DMS79 treated with DMSO at 0.1 percent for 48 hours (cell line): ENCODE results near the gene SCAMP1.
"Not testable (repeated sequence)": the region's sequence is repeated elsewhere in the genome, so short reads cannot be mapped to it uniquely, and the experiment has no call there.

Experiments used
- DNase-seq: peaks from one replicate; lab custom pipeline; 2025; lab: John Stamatoyannopoulos, UW

SCAMP1 gene

GRCh38 chr5:78360924-78361630 lies 660 bp downstream of the SCAMP1 start:
- DNase-seq: peak; percentile 35

DNA sequence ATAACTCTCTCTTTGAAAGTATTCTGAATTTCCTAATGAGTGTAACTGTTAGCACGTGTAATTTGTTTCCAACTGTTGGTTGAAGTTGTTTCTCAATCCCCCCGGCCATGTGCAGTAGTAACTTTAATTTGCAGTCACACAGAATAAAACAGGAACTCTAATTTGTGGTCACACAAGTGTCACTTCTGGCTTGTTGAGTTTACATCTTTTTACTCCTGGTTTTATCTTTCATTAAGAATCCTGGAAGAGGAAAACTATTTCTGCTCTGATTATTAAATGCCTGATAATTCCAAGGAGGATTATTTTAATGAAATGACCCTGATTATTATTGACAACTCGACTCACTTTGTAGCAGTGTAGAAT lies 1.2 kb downstream of the SCAMP1 start:
- DNase-seq: peak; percentile 35

DNA sequence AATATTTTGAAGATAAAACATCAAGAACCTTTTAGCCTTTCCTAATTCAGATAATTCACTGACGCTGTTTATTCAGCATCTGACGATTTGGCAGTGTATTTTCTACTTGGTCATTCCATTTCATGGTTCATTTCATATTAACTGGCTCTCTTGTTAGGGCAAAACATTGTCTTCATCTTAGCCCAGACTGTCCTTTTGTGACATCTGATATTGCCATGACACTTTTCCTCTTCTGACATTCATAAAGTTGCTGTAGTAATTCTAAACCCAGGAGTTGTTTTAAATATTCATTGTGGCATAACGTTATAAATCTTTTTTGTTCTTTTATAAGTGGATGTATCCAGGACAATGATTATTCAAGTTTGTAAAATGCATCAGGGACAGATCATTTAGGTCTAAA lies 1.8 kb downstream of the SCAMP1 start:
- DNase-seq: no peak

GRCh38 chr5:78364005-78364404 lies 3.6 kb downstream of the SCAMP1 start:
- peak; percentile 15 for DNase-seq

GRCh38 chr5:78367318-78367991 lies 7.0 kb downstream of the SCAMP1 start:
- DNase-seq: peak; percentile 40

DNA sequence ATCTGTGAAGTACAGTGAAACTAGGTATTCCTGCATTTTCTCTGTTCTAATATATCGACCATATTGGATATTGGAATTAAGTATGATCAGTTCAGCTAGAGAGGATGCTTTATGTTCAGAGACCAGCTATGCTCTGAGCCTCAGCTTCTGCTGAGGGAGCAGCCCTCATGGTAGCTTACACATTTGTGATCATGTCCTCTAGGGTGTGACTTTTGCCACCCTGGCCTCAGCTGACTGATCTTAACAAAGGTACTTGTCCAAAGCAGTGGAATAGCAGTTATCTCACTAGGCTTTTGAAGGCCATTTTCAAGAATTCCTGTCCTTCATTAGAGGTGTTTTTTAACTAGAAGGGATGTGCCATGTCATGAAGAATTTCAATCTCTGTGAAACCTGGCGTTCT lies 9.3 kb downstream of the SCAMP1 start:
- DNase-seq: no peak

DNA sequence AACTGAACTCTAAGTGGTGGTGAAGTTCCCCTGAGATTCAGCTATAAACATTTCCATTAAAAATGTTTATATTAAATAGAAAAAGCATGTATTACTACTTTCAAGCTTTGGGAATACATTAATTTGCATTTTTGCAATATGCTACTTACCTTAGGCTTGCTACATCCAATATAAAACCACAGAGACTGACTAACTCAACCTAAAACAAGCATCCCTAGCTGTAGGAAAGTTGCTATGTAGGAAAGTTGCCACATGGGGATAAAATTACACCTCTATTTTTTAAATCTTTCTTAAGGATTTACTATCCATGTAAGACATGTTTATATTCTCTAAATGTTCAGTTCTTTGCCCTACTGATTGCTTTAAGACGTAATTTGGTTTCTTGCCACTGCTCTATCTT lies 12.8 kb downstream of the SCAMP1 start:
- no peak for DNase-seq

GRCh38 chr5:78376315-78376714 lies 15.9 kb downstream of the SCAMP1 start:
- DNase-seq: no peak

- no peak for DNase-seq
These were observed 16.8 kb downstream of the SCAMP1 start for GRCh38 chr5:78377056-78377717.

DNA sequence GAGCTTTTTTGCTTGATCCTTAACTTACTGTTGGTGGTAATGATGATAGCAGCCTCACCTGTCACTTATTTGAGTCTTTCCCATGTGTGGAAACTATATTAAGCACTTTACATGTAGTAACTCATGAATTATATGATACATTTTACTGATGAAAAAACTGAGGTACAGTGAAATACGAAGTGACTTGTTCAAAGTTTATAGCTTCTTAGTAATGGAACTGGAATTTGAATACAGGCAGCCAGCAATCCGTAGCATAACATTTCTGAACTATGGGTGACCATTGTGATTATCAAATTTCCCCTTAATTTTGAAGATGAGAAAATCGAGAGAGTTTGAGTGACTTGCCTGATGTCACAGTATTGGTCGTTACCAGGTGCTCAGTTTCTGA lies 17.3 kb downstream of the SCAMP1 start:
- DNase-seq: no peak

GRCh38 chr5:78387468-78388153 lies 27.2 kb downstream of the SCAMP1 start:
- peak; percentile 14 for DNase-seq

GRCh38 chr5:78391357-78391756 lies 30.9 kb downstream of the SCAMP1 start:
- DNase-seq: not testable (repeated sequence)

DNA sequence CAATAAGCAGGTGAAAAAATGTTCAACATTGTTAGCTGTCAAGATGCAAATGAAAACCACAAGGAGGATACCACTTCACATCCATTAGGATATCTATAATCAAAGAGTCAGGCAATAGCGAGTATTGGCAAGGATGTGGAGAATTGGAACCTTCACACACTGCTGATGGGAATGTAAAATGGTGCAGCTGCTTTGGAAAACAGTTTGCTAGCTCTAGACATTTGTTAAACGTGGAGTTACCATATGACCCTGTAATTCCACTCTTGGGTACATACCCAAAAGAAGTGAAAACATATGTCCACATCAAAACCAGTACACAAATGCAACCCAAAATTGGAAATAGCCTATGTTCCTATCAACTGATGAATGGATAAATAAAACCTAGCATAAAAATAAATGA lies 37.4 kb downstream of the SCAMP1 start:
- no peak for DNase-seq

DNA sequence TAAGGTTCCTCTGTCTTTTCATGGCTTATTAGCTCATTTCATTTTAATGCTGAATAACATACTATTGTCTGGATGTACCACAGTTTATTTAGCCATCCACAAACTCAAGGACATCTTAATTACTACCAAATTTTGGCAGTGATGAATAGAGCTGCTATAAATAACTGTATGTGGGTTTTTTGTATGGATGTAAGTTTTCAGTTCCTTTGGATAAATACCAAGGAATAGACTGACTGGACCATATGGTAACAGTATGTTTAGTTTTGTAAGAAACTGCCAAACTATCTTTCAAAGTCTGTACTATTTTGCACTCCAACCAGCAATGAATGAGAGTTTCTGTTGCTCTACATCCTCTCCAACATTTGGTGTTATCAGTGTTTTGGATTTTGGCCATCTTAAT lies 38.7 kb downstream of the SCAMP1 start:
- no peak for DNase-seq

- no peak for DNase-seq
These were observed 44.4 kb downstream of the SCAMP1 start for GRCh38 chr5:78404682-78405293.

- no peak for DNase-seq
These were observed 45.7 kb downstream of the SCAMP1 start for GRCh38 chr5:78405829-78406750.

DNA sequence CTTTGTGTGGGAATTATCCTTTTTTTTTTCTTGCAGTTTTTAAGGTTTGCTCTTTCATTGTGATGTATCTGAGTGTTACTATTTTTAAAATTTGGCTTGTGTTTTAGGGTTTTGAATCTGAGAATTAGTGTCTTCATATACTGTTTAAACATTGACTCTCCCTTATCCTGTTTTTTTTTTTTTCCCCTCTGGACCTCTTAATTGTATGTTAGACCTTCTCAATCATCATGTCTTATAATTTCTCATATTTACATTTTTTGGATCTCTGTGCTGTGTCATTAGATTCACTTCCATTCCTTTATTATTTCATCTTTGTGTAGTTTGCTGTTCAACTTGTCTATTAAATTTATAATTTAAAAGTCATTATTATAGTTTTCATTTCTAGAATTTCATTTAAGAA lies 47.0 kb downstream of the SCAMP1 start:
- no peak for DNase-seq

GRCh38 chr5:78411586-78411985 lies 51.2 kb downstream of the SCAMP1 start:
- DNase-seq: no peak

- DNase-seq: no peak
These were observed 56.4 kb downstream of the SCAMP1 start for GRCh38 chr5:78416677-78417425.

GRCh38 chr5:78419396-78419795 lies 59.0 kb downstream of the SCAMP1 start:
- no peak for DNase-seq

DNA sequence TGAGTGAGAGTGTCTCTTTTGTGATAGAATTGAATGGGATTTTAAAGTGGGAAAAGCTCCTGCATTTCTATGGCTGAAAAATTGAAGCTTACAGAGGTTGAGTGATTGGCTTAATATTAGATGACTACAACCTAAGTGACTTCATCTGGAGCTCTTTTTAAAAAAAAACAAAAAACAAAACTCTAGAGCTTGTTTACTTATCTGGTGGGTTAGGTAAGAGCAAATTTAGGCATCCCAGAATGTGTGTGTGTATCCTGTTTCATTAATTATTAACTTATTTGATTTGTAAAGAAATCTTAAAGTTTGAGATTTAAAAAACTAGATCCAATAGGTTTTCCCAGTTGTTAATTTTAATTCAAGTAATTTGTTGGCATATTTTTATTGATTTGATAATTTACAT lies 60.1 kb downstream of the SCAMP1 start:
- no peak for DNase-seq
